GM19025 (cell line): ENCODE measurements around the gene BICC1.

Source experiments
- ATAC-seq: cut with Tn5 transposase; IDR thresholded peaks from one replicate; pipeline ENCODE4 v1.9.1; 2021; ENCODE audit warnings: mild to moderate bottlenecking, low read depth, moderate library complexity; ENCODE audit not compliant: unreplicated experiment

Gene BICC1, protein sequence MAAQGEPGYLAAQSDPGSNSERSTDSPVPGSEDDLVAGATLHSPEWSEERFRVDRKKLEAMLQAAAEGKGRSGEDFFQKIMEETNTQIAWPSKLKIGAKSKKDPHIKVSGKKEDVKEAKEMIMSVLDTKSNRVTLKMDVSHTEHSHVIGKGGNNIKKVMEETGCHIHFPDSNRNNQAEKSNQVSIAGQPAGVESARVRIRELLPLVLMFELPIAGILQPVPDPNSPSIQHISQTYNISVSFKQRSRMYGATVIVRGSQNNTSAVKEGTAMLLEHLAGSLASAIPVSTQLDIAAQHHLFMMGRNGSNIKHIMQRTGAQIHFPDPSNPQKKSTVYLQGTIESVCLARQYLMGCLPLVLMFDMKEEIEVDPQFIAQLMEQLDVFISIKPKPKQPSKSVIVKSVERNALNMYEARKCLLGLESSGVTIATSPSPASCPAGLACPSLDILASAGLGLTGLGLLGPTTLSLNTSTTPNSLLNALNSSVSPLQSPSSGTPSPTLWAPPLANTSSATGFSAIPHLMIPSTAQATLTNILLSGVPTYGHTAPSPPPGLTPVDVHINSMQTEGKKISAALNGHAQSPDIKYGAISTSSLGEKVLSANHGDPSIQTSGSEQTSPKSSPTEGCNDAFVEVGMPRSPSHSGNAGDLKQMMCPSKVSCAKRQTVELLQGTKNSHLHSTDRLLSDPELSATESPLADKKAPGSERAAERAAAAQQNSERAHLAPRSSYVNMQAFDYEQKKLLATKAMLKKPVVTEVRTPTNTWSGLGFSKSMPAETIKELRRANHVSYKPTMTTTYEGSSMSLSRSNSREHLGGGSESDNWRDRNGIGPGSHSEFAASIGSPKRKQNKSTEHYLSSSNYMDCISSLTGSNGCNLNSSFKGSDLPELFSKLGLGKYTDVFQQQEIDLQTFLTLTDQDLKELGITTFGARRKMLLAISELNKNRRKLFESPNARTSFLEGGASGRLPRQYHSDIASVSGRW

DNA sequence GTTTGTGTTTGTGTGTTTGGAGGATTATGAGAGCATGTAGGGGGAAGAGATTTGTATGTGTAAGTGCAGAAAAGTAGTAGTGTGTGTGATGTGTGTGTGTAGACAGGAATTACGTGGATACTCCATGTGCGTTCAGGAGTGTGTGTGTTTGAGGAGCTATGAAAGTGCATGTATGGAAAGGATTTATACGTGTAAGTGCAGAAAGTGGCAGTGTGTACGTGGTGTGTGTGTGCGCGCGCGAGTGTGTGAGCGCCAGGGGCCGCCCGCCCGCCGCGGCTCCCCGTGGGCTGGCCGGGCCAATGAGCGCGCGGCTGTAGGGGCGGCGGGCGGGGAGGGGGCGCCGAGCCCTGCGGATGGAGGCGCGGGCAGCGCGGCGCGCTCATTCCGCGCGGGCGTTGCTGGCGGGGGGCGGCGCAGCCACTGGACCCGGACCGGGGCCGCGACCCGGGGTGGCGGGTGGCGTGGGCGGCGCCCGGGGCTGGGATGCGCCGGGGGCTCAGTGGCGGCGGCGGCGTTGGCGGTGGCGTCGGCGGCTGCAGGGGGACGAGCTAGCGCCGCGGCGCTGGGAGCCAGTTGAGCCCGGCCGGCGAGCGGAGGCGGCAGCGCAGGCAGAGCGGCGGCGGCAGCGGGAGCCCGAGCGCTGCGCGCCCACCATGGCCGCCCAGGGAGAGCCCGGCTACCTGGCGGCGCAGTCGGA, at the start of gene BICC1:
TSS of gene BICC1 (plus strand) at position 382 of the 697 bp plus-strand sequence. CDS start at position 654, 272 bp downstream.
- ATAC-seq = no peak

DNA sequence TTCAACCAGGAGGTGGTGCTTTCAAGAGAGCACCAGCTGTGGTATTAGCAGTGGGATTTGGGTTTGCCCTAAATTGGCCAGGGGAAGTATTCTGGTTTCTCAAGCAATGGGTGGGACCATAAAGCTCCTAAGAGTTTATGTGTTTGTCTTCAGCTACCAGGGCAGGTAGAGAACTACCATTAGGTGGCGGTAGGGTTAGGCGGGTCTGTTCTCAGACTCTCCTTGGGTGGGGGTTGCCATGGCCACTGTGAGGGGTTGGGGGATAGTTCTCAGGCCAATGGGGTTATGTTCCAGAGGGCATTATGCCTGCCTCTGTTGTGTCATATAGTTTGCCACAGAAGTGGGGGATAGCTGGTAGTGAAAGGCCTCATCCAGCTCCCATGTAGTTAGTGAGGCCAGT, 47.7 kb upstream of the BICC1 start:
- ATAC-seq = no peak

DNA sequence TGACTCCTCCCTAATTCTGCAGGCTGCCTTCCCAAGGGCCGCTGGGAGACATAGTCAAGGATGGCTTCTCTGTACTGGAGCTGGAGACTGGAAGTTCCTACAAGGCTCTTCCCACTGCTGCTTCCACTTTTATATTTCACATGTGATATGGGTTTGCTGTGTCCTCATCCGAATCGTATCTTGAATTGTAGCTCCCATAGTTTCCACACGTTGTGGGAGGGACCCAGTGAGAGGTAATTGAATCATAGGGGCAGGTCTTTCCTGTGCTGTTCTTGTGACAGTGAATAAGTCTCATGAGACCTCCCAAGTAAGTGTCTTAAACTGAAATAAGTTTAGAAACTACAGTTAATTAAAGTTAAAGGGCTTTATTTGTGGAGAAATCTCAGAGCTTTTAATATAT, 47.0 kb upstream of the BICC1 start:
- no peak for ATAC-seq

DNA sequence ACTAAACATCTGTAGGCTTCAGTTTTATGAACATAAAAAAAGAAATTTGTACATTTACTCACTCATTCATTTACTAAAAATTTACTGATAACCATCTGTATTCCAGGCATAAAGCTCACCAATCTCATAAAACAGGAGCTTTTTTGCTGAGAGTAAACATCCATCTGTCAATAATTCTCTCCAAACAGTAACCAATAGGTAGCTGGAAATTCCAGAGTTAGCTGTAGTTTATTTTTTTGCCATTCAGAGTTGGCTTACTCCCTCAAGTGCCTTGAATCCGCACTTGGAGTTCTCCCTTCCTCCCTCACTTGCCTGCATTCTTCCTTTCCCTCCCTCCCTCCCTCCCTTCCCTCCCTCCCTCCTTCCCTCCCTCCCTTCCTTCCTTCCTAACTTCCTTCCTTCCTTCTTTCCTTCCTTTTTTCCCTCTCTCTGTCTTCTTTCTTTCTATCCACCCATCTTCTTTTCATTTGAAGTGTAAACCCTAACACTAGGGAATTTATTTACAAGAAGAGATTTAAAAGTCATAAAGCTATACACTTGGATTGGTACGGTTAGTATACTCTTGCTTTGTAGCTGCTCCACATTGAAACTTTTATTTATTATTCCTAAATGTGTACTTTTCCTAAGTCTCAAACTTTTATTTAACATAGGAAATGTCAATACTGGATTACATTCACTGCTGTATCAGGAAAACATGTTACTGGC, 44.6 kb upstream of the BICC1 start:
- ATAC-seq = no peak

DNA sequence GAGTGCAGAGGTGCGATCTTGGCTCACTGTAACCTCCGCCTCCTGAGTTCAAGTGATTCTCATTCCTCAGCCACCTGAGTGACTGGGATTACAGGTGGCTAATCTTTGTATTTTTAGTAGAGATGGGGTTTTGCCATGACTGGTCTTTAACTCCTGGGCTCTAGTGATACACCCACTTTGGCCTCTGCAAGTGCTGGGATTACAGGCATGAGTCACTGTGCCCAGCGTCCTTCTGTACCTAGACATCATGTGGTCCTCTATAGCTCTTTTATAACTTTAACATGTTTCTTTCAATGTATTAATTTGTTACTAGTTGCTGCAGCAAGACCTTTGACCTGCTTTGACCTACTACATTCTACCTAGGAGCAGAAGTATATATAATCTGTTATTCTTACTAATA, 38.7 kb upstream of the BICC1 start:
- no peak for ATAC-seq

DNA sequence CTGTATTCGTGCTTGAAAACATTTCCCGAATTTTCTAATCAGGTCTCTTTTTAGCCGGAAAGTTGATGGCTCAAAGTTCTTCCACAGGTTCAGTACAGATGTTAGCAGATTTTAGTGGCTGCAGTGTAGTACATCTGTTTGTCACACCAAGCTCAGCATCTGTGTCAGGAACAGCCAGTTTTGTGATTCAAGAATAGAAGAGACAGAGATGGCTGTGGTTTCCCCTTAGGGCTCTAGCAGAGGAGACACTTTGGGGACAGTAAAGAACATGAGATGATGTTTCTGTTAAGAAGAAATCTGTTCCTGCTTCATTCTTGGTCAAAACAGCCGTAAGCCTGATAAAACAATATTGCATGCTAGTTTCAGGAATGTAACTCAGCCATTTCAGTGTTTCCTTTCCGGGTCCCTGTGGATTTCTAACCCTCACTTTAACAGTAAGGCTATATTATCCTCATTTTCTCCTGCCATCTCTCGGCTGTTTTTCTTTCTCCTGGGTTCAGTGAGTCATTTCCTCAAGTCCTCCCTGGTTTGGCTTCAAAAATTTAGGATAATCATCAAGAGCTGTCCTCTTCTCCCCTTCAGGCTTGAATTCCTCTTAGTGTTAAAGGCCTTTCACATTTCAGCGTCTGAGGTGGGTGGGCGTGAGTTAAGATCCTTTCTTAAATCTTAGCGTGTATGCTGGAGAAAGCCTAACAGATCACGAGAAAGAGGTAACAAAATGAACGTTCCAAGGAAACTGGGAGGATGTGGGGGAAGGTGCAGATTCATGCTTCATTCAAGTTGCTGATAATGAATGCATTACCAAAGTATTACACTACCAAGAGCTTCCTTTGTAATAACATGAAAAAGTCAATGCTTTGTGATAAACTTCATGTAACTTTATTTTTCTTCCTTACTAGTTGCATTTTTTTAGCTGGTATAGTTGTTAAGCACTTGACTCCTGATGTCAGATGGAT, 37.1 kb upstream of the BICC1 start:
- no peak for ATAC-seq

DNA sequence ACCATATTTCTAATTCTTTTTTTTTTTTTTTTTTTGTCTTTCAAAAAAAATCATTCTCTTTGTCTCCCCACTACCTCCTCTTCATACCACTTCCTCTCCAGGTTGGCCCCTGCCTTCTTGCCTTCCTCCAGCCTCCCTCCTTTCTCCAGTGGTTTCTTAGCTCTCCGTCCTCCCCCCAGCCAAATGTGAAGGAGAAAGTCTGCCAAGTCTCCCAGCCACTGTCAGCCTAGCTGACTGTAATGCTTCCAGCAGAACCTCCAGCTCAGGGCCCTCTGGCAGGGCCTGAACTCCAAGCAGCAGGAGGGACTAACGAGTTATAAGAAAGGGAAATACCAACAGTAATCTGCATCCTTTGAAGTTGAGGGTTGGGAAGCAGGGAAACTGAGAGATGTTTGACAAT, 35.5 kb upstream of the BICC1 start:
- no peak for ATAC-seq

DNA sequence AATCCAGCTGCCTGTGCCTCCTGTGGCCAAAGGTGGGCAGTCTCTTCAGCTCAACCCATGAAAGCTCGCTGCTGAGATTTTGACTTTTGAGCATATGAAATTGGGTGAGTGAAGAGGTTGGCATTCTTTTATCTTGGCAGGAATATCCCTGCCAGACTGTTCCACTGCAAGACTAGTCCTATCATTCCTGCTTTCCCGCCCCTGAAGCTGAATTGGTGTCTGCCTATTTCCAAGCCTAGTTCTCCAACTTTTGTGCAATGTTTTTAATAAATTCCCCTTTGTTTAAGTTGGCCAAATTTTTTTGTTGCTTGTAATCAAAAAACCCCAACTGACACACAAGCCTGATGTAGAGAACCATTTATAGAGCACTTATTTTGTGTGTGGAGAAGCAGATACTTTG, 34.8 kb upstream of the BICC1 start:
- ATAC-seq = no peak

DNA sequence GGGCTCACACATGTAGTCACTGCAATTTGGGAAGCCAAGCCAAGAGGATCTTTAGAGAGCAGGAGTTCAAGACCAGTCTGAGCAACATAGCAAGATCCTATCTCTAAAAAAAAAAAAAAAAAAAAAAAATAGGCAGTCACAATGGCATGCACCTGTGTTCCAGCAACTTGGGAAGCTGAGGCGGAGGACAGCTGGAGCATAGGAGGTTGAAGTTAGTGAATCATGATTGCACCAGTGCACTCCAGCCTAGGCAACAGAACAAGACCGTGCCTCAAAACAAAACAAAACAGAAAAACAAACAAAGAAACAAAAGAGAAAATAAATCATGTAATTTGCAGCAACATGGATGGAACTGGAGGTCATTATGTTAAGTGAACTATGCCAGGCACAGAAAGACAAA, 33.6 kb upstream of the BICC1 start:
- no peak for ATAC-seq

DNA sequence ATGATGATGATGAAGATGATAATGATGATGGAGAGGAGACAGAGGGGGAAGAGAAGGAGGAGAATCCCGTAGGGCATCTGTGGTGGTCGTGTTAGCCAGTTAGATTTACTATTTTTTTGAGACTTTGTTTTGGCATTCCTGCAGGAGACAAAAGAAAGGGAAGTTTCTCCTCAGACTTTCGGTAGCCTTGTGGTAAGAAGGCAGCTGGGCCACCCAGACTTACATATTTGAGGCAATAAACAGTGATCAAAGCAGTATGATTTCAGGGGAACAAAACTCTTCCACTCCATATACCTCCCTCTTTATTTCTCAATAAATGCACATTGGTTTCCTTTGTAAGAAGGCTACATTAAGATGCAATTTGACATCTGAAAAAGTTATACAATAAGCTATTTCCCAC, 32.4 kb upstream of the BICC1 start:
- no peak for ATAC-seq

DNA sequence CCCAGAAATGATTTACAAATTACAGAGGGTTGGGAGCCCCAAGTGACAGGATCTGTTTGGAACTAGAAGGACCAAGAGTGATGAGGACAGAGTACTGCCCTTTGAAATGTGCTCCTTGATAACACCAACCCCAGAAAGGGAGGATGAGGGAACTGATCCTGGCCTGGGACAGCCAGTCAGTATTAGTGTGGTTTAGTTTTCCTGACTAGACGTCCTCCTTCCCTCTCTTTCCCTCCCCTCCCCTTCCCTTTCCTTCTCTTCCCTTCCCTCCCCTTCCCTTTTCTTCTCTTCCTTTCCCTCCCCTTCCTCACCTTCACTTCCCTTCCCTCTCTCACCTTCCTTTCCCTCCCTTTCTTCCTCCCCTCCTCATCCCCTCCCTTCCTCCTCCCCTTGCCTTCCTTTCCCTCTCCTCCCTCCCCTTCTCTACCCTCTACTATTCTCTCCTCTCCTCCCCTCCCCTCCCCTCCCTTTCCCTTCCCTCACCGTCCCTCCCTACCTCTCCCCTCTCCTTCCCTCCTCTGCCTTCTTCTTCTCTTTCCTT, 31.0 kb upstream of the BICC1 start:
- no peak for ATAC-seq

DNA sequence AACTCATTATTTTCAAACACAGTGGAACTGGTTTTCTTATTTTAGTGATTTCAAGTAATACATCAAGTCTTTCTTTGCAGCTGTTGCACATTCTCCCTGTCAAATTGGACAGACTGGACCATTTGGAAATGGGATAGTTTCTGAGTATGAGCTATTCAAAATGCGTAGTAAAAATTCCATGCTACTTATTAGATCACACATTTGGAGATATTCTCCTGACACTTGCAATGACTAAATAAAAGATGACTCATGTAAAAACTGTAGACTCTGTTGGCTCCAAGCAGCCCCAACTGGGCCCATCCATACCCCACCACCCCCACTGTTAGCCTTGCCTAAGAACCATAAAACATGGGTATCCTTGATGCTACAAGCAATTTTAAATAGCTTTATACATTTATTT, 25.9 kb upstream of the BICC1 start:
- ATAC-seq = no peak

DNA sequence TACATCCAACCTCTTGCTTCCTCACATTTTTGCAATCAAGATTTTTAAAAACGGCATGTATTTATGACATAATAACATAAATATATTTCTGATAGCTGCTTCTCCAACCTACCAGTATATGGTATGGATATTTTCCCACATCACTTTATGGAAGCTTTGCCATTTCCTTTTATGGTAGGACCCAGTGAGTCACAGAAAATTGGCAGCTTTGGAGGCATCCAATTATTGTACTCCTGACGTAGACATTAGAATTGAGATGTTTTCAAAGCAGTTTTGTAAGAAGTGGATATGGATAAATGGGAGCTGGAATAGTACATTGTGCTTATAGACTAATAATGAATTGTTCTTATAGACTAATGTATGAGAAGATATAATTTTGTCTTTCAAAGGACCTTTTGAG, 23.8 kb upstream of the BICC1 start:
- ATAC-seq = no peak

DNA sequence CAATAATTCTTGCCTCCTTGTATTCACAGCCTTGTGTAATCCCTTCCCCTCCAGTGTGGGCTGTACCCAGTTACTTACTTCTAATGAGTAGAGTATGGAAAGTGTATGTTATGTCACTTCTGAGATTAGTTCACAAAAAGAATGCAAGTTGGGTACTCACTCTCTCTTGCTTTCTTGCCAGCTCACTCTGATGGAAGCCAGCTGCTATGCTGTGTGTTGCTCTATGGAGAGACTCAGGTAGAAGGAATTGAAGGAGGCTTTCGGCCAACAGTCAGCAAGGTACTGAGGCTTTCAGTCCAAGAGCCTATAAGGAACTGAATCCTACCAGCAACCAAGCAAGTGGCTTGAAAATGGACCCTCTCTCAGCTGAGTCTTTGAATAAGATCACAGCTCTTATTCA, 9.7 kb upstream of the BICC1 start:
- ATAC-seq = no peak

DNA sequence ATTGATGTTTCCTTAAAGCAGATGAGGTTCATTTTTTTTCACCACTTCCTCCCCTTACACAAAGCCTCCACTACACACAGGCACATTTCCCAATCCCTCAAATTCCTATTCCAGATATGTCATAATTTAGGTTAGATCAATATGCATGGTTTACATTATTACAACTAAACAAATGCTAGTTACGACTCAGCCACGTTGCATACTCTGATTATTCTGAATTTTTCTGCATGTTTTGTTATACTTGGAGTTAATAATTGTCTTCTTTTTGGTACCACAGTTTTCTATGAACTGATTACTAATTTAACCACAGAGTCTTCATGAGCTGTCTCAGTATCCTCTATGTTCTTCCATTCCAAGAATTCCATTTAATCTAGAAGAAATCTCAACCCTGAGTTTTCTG, 4.4 kb upstream of the BICC1 start:
- no peak for ATAC-seq

DNA sequence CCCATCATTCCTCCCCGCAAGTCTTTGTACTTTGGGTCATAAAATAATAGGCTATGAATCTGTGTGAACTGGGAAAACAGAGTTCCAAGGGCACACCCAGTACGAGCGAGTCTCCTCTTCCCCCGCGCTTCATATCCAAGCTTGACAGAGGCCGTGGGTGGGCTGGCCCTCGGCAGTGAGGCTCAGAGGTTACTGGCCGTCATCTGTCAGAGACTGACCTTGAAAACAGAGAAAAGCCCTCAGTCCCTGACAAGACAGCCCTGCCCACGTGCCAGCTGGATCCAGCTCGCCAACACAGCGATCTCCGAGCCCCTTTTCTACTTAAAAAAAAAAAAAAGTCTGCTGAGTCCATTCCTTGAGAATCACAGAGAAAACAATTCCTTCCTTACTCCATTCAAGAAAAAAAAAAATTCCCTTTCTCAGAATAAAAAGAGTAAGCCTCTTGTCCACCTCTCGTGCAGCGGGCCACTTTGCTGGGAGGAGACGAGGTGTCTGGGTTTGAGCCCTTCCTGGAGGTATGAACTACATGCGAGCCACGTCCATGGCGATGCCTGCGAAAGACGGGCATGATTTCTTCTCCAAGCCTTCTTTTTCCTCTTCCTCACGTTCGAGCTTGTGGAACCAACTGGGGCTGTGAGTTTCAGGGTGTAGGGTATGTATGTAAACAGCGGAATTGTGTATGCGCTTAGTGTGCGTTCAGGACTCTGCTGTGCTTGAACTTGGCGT, 744 bp upstream of the BICC1 start:
- ATAC-seq = no peak

DNA sequence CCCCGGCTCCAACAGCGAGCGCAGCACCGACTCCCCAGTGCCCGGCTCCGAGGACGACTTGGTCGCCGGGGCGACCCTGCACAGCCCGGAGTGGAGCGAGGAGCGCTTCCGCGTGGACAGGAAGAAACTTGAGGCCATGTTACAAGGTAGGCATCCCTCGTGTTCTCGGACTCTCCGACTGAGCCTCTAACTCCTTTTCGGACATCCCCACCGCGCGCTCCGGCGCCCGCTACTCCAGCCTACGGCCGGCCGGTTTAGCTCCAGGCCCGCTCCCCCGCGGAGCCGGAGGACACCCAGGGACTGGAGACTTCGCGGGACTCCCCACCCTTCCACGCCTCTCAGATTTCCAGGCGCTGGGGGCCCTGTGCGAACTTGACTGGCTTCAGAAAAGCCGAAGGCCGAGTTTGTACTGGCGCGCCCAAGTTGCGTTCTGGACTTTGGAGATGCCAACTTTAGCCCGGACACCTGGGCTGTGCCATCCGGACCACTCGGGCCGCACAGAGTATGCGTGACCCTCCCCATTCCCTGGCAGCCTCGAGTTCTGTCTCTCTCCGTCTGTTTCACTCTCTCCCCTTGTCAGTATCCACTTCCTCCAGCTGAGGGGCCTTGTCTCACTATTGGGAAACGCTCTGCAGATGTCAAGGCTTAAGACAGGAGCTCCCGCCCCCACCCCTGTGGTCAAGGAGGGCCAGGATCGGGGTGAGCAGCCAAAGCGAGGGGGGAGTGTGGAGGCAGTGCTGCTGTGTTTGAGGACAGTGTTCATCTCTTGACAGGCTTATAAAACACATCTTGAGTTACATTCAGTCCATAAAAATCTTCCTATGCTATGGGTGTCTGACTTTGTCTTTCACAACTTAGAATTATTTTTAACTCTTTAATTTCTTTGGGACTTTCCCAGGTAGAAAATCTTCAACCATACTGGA, 777 bp downstream of the BICC1 start:
- no peak for ATAC-seq
